ENCODE results near the gene RPSA. TPM values are rescaled to one million over a fixed set of nuclear protein-coding genes. Genes with fewer than 3 reads are reported as not detected.
"Not testable (repeated sequence)": the region's sequence is repeated elsewhere in the genome, so short reads cannot be mapped to it uniquely, and the experiment has no call there.

RPSA gene
- polyA plus RNA-seq, 2 of the 4 experiments (the other 2 are of a cell fraction) = 2,484 to 3,141 TPM

- H3K4me3 ChIP-seq = no peak overlapping the region
- H3K4me1 ChIP-seq = no peaks in the 10 kb centered on the region
- DNase-seq (ENCODE audit: low read depth in 1 of 2, low spot score in 1 of 2) (no peak), ATAC-seq (no peak), FAIRE-seq (no peak)
- no peak overlapping the region for H3K4me2 ChIP-seq
- ChIA-PET POLR2A (no interaction called here), CTCF (interaction anchor here (12.3 kb wide), 1 partner anchor 45 kb away, joined by 113 read pairs; no protein-coding TSS in a partner anchor)
- TF ChIP-seq, protein P1, sequence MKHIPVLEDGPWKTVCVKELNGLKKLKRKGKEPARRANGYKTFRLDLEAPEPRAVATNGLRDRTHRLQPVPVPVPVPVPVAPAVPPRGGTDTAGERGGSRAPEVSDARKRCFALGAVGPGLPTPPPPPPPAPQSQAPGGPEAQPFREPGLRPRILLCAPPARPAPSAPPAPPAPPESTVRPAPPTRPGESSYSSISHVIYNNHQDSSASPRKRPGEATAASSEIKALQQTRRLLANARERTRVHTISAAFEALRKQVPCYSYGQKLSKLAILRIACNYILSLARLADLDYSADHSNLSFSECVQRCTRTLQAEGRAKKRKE (CRISPR knock-in tag; IDR thresholded peaks at IDR 0.05; ENCODE audit: low read depth) = no peak
- TF ChIP-seq ZSCAN20 (CRISPR knock-in tag; IDR thresholded peaks at IDR 0.05) (no peak), SREBF2 (IDR thresholded peaks at IDR 0.05) (no peak), RCOR1 (IDR thresholded peaks at IDR 0.05; ENCODE audit: low read depth, low read length) (no peak), KDM5A (IDR thresholded peaks at IDR 0.05) (no peak), MAFK (IDR thresholded peaks at IDR 0.05; ENCODE audit: partially characterized antibody) (no peak), CBX2 (IDR thresholded peaks at IDR 0.05; ENCODE audit: borderline replicate concordance, low read depth) (no peak), FOSB (CRISPR knock-in tag; IDR thresholded peaks at IDR 0.05) (no peak), TFCP2L1 (CRISPR knock-in tag; IDR thresholded peaks at IDR 0.05) (no peak), GATA3 (IDR thresholded peaks at IDR 0.05; ENCODE audit: borderline replicate concordance) (no peak), NR3C1 (IDR thresholded peaks at IDR 0.05) (no peak)
- TF ChIP-seq, protein P2, sequence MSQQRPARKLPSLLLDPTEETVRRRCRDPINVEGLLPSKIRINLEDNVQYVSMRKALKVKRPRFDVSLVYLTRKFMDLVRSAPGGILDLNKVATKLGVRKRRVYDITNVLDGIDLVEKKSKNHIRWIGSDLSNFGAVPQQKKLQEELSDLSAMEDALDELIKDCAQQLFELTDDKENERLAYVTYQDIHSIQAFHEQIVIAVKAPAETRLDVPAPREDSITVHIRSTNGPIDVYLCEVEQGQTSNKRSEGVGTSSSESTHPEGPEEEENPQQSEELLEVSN (IDR thresholded peaks at IDR 0.05; ENCODE audit: borderline replicate concordance, low read depth) = no peak
- WGBS (ENCODE audit: missing lambda C conversion rate) = 4% methylated on average over 1 of the region's 1 CpG
- H3K27ac ChIP-seq = no peak overlapping the region
- H3K9me3 ChIP-seq = no peaks in the 10 kb centered on the region
These were observed 46.6 kb downstream of the RPSA start for GRCh38 chr3:39453134-39453533.

DNA sequence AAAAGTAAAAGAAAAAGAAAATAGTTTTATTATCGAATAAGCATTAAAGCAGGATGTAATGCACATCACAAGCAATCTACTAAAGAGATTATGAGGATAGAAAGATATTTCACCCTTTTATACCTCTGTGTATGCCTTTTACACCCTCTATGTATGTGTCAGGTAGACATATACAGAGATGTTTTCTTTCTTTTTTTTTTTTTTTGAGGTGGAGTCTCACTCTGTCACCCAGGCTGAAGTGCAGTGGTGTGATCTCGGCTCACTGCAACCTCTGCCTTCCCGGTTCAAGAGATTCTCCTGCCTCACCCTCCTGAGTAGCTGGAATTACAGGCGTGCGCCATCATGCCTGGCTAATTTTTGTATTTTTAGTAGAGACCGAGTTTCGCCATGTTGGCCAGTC lies 47.4 kb downstream of the RPSA start:
- not testable (repeated sequence) for FAIRE-seq

DNA sequence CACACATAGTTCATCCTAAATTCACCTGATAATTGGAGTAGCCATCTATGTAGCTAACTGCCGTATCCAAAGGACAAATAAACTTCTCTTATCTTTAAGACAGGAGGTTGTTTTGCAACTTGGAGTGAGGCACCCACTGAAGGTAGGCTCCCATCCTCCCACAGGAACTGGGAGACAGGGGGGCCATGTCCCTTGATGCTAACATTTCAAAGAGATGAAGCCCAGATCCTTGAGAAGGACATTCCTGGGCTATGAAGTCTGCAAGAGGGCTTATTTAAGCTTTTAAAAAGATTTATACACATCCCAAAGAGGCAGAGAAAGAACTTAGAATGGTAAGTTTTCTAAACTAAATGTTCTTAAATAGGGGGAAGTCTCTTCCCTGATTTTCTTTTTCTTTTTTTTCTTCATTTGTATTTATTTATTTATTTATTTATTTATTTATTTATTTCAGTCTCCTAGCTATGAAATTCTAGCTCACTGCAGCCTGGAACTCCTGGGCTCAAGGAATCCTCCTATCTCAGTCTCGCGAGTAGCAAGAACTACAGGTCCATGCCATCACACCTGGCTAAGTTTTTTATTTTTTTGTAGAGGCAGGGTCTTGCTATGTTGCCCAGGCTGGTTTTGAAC lies 48.2 kb downstream of the RPSA start:
- no peaks in the 10 kb centered on the region for H3K9me3 ChIP-seq
- FAIRE-seq (no peak), DNase-seq (ENCODE audit: low read depth in 1 of 2, low spot score in 1 of 2) (no peak), ATAC-seq (no peak)
- no peak overlapping the region for H3K4me3 ChIP-seq
- WGBS (ENCODE audit: missing lambda C conversion rate) = 45% methylated on average over 2 of the region's 3 CpGs
- CTCF ChIA-PET = interaction anchor here (0.9 to 1.8 kb wide), 2 partner anchors 9 to 44 kb away, joined by 5 to 7 read pairs; no protein-coding TSS in a partner anchor
- no peak overlapping the region for H3K4me2 ChIP-seq
- POLR2A ChIA-PET = no interaction called here
- no peak overlapping the region for H3K27ac ChIP-seq
- no peak for TF ChIP-seq EHMT2 (IDR thresholded peaks at IDR 0.05; ENCODE audit: low read depth)
- 0 out of 2 replicates have a peak, but pooled peaks have one; percentile 9 for TF ChIP-seq ZC3H11A (IDR thresholded peaks at IDR 0.05)
- TF ChIP-seq CHD4 (IDR thresholded peaks at IDR 0.05; ENCODE audit: borderline replicate concordance) = no peak
- no peaks in the 10 kb centered on the region for H3K4me1 ChIP-seq

More for the DNA sequence above, 47.4 kb downstream of the RPSA start:
- H3K4me3 ChIP-seq; DNase-seq (ENCODE audit: low read depth in 1 of 2, low spot score in 1 of 2); H3K27ac ChIP-seq; H3K4me1 ChIP-seq; POLR2A ChIA-PET; ATAC-seq; H3K9me3 ChIP-seq; H3K4me2 ChIP-seq: not testable (repeated sequence)
- CTCF ChIA-PET = interaction anchor here (0.9 to 1.8 kb wide), 2 partner anchors 8 to 45 kb away, joined by 5 to 7 read pairs; no protein-coding TSS in a partner anchor
- 59% methylated on average over 7 of the region's 7 CpGs for WGBS (ENCODE audit: missing lambda C conversion rate)

DNA sequence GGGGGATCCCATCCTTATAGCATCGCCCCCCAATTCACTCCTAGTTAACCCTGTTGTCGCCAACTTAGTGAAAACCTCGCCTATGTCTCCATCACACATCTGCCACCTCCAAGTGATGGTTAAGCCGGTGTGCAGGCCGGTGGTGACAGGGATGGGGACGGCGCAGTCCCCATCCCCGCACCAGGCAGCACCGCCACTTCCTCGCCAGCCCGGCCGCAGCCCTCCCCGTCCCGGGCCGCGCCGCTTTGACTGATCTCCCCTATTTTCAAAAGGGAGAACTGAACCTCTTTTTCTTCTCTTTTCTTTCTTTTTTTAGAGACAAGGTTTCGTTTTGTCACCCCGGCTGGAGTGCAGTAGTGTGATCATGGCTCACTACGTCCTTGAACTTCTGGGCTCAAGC lies 49.6 kb downstream of the RPSA start:
- DNase-seq (ENCODE audit: low read depth in 1 of 2, low spot score in 1 of 2) = no peak
- Histone ChIP-seq H3K4me3 (no peak overlapping the region), H3K27ac (no peak overlapping the region), H3K4me2 (no peak overlapping the region), H3K9me3 (no peaks in the 10 kb centered on the region), H3K4me1 (no peaks in the 10 kb centered on the region)
- TF ChIP-seq RAD21 (conservative IDR thresholded peaks at IDR 0.05 in 1 of 2, IDR thresholded peaks at IDR 0.05 in 1 of 2) (no peak), NR3C1 (IDR thresholded peaks at IDR 0.05) (no peak)
- CTCF ChIA-PET = interaction anchor here (0.6 to 0.9 kb wide), 2 partner anchors 27 to 870 kb away, joined by 3 read pairs; no protein-coding TSS in a partner anchor
- 79% methylated on average over 20 of the region's 20 CpGs for WGBS (ENCODE audit: missing lambda C conversion rate)
- no peak for FAIRE-seq
- no peak for ATAC-seq
- POLR2A ChIA-PET = no interaction called here
